K562 treated with DMSO at 1 percent for 24 hours (cell line): ENCODE measurements around the gene TMPRSS11D. TPM values are rescaled to one million over a fixed set of nuclear protein-coding genes. Genes with fewer than 3 reads are reported as not detected.

Experiments used
- total RNA-seq: library from RNA; unstranded; fragments of 300-600 nt; gene quantifications from 2 replicates; pipeline ENCODE4 v1.2.3, GENCODE V29; 2022; ENCODE audit warnings: low read depth; ENCODE audit not compliant: insufficient read depth

The TMPRSS11D gene, protein sequence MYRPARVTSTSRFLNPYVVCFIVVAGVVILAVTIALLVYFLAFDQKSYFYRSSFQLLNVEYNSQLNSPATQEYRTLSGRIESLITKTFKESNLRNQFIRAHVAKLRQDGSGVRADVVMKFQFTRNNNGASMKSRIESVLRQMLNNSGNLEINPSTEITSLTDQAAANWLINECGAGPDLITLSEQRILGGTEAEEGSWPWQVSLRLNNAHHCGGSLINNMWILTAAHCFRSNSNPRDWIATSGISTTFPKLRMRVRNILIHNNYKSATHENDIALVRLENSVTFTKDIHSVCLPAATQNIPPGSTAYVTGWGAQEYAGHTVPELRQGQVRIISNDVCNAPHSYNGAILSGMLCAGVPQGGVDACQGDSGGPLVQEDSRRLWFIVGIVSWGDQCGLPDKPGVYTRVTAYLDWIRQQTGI
- total RNA-seq: not detected in 2 replicates

DNA sequence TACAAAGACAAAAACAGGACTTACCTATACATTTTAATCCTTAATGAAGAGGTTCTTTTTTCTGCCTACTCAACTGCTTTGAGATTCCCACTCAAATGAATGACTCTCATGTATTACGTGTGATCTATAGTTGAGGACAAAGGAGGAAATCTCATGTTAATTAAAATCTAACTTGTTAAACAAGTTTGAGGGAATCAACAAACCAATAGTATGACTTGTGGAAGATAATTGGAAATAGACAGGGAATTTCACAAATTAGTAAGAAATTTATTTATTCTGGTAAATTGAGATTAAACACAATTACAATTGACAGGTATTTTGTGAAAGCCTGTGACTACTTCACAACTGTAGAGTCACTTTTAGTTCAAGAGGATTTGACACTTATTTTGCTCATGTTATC, at the start of gene TMPRSS11D:
Gene TMPRSS11D, minus strand, starts transcription at position 101 of the 400 bp plus-strand sequence. Its CDS starts 69 bp downstream, at position 32.

Other genes starting within 250 kb of the TMPRSS11D start
- 32.5 and 35.9 TPM in 2 replicates for gene UBA6, start 182.8 kb downstream of the TMPRSS11D start, total RNA-seq
- gene GNRHR, start 129.6 kb downstream of the TMPRSS11D start, total RNA-seq: not detected in 2 replicates
- not detected in 2 replicates for gene TMPRSS11A, start 79.5 kb upstream of the TMPRSS11D start, total RNA-seq
- not detected in 2 replicates for gene TMPRSS11F, start 245.9 kb upstream of the TMPRSS11D start, total RNA-seq